Stimulated activated CD8-positive, alpha-beta memory T cell treated with anti-CD3 and anti-CD28 coated beads, Interleukin-15, amount 100 ng/mL, for 4 hours (primary cell): ENCODE measurements around the gene KIFAP3.

Source experiments
- DNase-seq, 2 donors: peaks; one replicate each; pipeline ENCODE4 v3.0.0-alpha.2; 2020; ENCODE audit warnings: low read depth in 2 of 2

Gene KIFAP3

GRCh38 chr1:169985757-169986156, 88.7 kb downstream of the KIFAP3 start:
- DNase-seq, result no peak

DNA sequence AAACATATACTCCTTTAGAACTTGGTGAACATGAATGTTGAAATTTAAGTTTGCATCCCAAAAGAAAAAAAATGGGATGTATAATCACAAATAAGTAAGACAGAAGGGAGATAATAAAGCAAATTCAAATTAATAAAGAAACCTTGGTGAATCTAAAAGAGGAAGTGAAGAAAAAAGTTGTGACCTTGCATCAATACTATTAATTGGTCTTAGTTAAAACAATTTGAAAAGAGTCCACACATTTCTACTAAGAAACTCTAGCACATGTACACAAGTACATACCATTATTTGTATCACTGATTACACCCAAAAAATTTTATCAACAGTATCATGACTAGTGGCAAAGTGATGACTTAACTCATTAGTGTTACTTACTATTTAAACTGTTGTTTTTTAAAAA, 100.4 kb downstream of the KIFAP3 start:
- no peak for DNase-seq

GRCh38 chr1:169970114-169970513, 104.4 kb downstream of the KIFAP3 start:
- DNase-seq, result no peak

DNA sequence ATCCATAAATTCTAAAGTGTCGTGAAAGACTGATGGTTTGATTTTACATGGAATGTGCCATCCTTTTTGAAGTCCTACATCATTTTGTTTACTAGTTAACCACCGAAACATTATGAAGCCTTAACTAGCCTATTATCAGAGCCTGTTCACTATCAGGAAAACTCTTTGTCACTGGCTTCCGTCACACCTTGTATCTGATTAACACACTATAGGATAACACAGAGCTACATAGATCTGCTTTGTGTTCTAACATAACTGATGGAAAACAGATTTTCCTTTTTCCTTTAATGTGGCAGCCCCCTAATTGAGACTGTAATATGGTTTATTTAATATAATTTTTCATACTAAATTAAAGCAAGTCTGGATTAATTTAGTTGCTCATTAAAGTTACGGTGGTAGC, 106.3 kb downstream of the KIFAP3 start:
- DNase-seq, result no peak

- no peak for DNase-seq
These were observed 110.3 kb downstream of the KIFAP3 start for GRCh38 chr1:169964206-169964605.

GRCh38 chr1:169959686-169960085, 114.8 kb downstream of the KIFAP3 start:
- no peak for DNase-seq

- DNase-seq, result no peak
These were observed 115.5 kb downstream of the KIFAP3 start for GRCh38 chr1:169958987-169959386.

- DNase-seq, result no peak
These were observed 116.6 kb downstream of the KIFAP3 start for GRCh38 chr1:169957884-169958283.

GRCh38 chr1:169951108-169951507, 123.4 kb downstream of the KIFAP3 start:
- DNase-seq, result no peak

GRCh38 chr1:169949139-169949538, 125.4 kb downstream of the KIFAP3 start:
- DNase-seq, result no peak

DNA sequence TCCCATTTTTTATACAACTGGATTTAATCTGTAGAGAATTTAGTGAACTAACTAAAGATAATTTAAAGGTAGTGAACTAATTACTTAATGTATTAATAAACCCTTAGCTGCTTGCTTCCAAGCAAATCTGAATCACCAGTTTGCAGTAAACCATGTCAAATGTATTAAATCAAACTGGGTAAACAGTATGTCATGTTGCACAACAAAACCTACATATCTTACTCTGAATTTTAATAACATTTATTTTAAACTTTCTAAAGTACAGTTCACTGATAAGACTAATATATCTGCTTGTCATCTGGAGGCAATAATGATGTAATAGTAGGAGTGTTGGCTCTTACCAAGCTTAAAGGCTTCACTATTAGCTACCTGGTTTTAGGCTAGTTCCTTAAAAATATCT, 128.3 kb downstream of the KIFAP3 start:
- no peak for DNase-seq

GRCh38 chr1:169945181-169945580, 129.3 kb downstream of the KIFAP3 start:
- no peak for DNase-seq

DNA sequence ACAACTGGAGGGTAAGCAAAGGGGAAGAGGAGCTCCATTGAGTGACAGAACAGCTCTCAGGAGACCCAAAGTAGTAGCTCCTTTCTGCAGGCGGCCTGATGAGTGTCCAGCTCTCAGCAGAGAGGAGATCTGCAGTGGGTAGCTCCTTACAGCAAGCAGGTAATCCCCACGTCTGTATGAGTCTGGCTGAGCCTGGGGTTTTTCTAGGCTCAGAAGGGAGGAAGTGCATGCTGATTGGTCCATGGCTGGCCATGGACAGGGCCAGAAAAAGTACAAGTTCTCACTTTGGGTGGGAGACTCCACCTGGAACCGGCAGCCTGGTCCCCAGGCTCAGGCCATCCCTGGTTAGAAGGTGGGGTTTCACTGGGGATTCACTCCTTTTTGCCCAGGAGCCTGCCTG, 129.9 kb downstream of the KIFAP3 start:
- no peak for DNase-seq

DNA sequence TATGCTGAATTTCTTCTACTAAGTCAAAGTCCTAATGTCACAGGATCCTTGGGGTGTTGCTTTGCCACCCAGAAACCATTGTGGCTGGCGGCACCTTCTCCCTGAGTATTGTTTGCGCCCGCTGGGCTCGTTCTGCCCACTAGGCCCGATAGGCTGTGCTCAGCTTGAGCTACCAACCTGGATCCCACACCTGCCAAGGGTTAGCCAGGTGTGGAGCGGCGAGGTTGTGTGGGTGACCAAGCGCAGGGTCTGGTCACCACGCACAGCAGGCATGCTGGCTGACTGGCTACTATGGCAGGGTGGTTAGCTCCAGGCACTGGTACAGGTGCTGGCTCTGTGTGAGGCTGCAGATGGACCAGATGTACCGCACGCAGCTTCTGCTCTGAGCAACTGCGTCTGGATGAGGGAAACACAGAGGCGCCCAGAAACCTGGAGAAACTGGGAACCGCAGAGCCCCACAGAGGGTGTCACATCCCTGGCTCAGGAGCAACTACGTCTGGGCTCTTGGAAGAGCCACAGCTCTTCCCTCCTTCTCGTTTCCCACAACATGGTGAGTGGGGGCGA, 130.4 kb downstream of the KIFAP3 start:
- no peak for DNase-seq

- DNase-seq, result no peak
These were observed 132.3 kb downstream of the KIFAP3 start for GRCh38 chr1:169941982-169942830.

DNA sequence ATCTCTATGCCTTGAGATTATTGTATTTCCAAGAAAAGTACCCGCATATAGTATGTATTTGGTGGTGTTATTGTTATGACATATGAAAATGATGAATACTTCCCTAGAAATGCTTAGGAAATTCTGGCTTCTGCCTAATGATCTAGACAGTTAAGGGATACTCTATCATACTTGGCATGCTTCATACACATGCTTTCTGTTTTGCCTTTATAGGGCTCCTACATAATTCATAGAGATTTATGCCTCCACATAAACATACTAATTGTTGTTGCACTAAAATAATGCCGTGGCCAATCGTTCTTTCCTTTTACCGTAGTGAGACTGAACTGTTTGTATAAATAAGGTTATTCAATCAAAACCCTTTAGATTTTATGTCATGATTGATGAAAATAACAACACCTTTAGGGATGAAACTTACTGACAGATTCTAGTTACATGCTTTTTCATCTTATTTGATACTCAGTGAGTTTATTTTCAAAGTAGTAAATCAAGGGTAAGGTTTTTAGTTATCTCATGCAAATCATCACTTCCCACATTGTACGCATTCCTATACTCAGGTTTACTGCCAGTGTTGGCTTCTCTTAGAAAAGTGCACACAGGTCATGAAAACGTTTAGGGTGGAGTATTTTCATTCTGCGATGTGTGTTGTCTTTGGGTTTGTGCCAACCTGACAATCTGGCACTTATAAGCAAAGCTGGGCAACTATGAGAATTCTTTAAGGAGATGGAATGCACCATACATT, 140.3 kb downstream of the KIFAP3 start:
- DNase-seq, result no peak

- DNase-seq, result no peak
These were observed 142.7 kb downstream of the KIFAP3 start for GRCh38 chr1:169931795-169932231.

GRCh38 chr1:169929210-169929526, 145.3 kb downstream of the KIFAP3 start:
- no peak for DNase-seq

DNA sequence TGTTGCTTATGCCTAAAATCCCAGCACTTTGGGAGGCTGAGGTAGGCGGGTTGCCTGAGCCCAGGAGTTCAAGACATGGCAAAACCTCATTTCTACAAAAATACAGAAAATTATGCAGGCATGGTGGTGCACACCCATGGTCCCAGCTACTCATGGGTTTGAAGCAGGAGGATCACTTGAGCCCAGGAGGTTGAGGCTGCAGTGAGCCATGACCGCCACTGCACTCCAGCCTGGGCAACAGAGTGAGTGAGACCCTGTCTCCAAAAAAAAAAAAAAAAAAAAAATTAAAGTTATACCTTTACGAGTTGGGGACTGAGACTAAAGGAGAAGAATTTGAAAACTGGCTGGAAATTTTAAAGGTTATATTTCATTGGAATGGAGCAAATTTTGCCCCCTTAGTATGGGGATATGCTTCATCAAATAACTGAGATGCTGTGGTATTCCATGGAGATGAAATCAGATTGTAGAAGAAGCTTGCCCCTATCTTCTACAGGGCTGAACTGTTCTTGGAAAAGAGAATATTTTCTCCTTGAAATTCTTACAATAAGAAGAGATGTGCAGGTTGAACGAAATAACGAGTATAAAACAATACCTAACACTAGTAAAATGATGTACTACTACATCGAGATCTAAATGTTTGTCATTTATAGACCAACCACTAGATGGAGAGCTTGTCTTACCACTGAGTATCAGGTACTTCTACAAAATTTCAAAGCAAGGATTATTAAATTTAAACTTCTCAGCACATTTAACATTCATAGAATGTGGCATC, 145.9 kb downstream of the KIFAP3 start:
- DNase-seq, result no peak

GRCh38 chr1:169925505-169926482, 148.7 kb downstream of the KIFAP3 start:
- no peak for DNase-seq

- no peak for DNase-seq
These were observed 149.7 kb downstream of the KIFAP3 start for GRCh38 chr1:169924829-169925228.
